NCI-H1436 treated with DMSO at 0.1 percent for 48 hours (cell line): ENCODE data around the gene CRYL1.

ENCODE experiments used
- DNase-seq: peaks from one replicate; lab custom pipeline; 2025; lab: John Stamatoyannopoulos, UW

Gene CRYL1

DNA sequence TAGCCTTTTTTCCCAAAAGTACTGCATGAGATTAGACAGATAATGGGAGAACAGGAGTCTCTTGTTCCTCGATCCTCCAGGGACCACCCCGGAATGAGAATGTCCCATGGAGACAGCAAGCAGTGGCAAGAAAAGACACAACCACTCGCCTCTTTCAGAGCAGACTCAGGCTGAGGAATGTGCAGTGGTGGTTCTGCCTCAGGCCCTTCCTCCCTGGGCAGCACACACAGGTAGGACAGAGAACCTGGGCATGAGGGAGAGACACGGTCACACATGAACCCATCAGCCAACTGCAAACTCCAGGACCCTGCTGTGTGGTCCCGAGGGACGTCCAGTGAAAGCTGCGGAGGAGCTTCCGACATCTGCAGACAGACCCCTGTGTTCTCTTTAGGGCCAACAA, 31.0 kb downstream of the CRYL1 start:
- DNase-seq = no peak

- DNase-seq = no peak
These were observed 33.0 kb downstream of the CRYL1 start for GRCh38 chr13:20492641-20493040.

DNA sequence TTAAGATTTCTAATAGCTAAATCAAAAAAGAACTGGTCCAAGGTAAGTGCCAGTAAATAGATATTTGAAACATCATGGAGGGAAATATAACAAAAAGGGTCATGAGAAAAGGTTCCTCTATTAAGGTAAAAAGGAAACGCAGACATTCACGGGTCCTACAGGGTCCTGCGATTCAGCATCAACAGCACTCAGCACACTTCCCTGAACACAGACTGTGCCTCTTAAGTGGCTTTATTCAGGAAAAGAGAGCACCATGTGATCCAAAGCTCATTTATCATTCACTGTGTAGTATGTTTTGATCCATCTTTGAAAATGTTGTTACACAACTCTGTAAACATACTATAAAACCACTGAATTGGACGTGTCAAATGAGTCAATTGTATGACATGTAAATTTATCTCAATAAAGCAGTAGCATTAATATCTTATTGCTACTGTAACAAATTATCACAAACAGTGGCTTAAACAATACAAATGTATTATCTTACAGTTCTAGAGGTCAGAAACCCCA, 33.7 kb downstream of the CRYL1 start:
- no peak for DNase-seq

DNA sequence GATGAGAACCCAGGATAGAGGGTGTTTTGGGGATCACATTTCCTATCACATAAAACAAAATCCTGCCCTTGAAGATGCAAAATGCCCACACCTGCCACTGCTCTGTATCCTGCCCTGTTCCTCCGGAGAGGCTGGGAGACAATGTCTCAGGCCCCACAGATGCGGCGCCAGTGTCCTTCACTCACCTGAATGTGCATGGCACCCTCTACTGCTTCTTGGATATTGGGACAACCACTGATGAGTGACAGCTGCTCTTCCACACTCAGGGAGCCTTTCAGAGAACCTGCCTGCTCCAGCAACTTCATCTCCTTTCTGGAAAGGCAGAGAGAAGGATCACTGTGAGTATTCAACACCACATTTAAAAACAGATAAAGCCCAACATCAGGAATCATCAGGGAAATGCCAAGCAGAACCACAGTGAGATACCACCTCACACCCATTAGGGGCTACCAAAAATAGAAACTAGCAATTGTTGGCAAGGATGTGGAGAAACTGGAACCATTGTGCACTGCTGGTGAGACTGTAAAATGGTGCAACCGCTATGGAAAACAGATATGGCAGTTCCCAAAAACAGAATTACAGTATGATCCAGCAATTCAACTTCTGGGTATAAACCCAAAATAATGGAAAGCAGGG, 36.4 kb downstream of the CRYL1 start:
- DNase-seq = no peak

GRCh38 chr13:20487927-20488326, 37.7 kb downstream of the CRYL1 start:
- DNase-seq = no peak

DNA sequence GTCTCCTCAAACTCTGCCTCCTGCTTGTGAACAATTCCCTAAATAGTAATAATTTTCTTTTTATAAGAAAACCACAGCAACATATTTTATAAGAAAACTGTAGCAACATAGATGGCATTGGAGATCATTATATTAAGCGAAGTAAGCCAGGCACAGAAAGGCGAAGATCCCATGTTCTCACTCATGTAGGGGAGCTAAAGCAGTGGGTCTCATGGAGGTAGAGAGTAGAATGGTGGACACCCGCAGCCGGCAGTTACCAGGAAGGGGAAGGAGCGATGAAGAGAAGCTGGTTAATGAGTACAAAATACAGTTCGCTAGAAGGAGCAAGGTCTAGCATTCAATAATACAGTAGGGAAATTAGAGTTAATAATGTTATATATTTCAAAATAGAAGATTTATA, 42.9 kb downstream of the CRYL1 start:
- no peak for DNase-seq

DNA sequence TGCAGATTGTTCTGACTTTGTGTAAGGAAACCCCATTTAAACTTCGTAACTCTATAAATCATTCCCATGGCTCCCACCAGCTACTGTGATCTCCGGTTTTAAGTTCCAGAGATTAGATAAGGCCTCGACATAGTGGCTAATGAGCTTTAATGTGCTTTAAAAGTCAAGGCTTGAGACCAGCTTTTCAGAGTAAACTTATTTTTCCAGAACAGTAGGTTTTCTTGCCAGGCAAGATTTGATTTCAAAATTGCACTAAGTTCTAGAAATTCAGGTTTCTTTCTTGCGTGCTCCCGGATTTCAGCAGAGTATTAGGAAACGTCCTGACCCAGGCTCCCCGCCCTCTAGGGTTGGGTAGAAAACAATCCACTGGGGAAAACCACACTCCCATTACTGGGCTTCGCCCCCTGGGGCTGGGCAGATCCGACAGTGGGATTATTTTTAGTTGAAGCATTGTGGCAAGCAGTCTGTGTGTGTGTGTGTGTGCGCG, 43.3 kb downstream of the CRYL1 start:
- DNase-seq = no peak

GRCh38 chr13:20477394-20477793, 48.3 kb downstream of the CRYL1 start:
- no peak for DNase-seq

DNA sequence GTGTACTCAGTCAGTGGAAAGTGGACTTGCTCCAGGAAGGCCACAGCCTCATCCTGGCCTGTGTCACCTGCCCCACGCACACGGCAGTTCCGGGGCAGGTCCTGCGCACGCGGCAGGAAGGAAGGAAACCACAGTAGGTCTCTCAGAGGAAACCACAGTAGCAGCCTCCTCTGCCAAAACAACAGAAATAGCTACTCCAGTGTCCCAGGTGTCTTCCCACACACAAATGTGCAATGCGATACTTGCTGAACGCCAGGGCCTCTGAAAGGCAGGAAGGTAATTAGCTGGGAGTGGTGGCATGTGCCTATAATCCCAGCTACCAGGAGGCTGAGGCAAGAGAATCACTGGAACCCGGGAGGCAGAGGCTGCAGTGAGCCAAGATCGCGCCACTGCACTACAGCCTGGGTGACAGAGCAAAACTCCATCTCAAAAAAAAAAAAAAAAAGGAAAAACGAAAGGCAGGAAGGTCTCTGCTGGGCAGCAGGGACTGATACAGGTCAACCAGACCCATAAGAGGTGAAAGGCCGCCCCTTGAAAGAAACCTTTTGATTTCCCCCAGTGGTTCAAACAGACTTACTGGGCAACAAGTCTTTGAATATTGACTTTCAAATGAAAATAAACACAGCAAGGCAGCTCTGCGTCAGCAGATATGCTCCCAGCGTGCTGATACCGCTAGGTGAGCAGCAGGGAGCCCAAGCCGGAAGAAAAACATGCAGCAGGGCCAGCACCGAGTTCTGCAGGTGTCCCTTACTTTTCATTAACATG, 49.5 kb downstream of the CRYL1 start:
- DNase-seq = no peak

GRCh38 chr13:20474515-20474914, 51.1 kb downstream of the CRYL1 start:
- DNase-seq = no peak

DNA sequence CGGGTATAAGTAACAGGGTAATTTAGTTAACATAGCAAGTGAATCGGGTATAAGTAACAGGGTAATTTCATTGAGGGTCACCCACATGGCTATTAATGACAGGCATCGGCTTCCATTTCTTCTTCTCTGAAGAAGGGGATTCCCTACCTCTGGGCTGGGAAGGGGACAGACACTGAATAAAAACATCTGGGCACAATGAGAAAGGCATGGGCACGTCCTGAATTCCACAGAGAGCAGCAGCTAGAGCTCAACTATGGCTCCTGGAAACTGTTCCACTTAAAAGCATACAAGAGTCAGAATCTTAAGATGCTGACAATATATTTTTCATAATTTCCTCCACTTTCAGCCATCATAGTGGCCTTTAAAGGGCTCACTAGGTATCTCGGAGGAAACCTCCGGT, 51.8 kb downstream of the CRYL1 start:
- no peak for DNase-seq

DNA sequence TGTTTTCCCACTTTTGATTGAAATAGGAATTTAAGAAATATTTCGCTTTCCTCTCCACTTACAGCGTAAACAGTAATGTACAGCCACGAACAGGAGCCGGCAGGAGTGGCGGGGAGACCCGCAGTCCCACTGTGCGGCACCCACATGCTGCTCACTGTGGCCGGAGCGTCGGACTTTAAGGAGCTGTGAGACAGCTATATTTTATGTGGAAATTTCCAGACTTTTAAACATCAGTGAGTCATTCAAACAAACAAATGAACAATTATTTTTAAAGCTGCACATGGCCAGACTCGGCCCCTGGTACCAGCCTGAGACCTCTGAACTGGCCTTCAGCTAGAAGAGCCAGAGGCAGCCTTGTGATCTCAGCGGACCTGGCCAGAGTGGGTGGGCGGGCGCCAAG, 52.5 kb downstream of the CRYL1 start:
- DNase-seq = no peak

DNA sequence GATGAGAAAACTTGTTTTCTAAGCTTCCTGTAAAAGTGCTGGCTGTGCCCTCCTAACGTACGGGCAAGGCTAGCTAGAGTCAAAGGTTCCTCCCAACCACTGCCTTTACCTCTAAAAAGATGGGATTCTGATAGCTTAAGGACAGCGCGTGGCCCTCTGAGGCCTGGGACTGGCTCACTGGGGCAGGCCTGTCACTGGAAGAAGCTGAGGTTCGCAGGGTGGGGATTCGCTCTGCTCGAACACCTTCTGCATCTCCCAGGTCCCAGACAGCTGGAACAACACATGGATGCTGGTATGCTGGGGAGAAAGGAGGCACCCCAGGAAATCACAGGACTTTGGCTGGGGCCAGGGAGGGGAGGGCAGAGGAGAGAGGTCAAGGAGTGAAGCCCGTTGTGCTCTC, 53.1 kb downstream of the CRYL1 start:
- DNase-seq = no peak

DNA sequence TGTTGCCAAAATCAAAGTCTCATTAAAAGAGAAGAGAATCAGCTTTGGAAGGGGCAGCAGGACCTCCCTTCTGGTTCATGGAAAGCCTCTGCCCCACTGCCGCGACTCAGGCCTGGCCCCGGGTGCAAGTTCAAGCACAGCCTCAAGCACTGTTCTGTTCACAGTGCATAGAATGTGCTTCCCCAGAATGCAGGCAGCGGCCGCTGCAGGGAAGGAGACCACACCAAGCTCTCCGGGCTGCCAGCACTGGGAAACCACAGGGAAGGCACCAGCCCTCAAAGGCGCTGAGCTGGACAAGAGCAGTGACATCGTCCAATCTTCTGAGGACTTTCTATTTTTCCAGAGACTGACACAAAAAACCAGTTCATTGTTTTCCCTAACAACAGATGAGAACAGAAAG, 55.5 kb downstream of the CRYL1 start:
- no peak for DNase-seq

- DNase-seq = no peak
These were observed 59.3 kb downstream of the CRYL1 start for GRCh38 chr13:20466371-20466770.

GRCh38 chr13:20465218-20465879, 60.3 kb downstream of the CRYL1 start:
- no peak for DNase-seq

- no peak for DNase-seq
These were observed 62.7 kb downstream of the CRYL1 start for GRCh38 chr13:20462921-20463320.

GRCh38 chr13:20462533-20462915, 63.1 kb downstream of the CRYL1 start:
- no peak for DNase-seq

DNA sequence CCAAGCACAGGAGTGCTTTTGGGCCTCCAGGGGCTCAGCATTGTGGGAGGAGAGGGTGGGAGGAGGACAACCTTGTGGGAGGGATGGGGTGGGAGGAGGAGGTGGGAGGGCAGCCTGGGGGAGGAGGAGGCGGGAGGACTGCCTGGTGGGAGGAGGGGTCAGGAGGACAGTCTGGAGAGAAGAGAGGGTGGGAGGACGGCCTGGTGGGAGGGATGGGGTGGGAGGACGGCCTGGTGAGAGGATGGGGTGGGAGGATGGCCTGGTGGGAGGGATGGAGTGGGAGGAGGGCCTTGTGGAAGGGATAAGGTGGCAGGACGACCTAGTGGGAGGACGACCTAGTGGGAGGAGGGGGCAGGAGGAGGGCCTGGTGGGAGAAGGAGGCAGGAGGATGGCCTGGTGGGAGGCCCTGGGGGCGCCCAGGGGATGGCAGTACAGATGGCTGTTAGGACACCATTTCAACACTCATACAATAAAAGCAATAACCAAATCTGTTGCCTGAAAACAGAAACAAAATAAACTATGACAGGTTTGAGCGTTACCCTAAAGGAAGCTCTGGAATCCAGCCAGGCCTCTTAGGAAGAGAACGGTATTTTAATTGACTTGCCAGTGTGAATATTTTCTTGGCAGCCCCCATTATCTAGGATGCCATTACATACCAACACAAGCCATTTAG, 63.7 kb downstream of the CRYL1 start:
- no peak for DNase-seq

- no peak for DNase-seq
These were observed 64.2 kb downstream of the CRYL1 start for GRCh38 chr13:20461481-20461859.

GRCh38 chr13:20460761-20461160, 64.9 kb downstream of the CRYL1 start:
- DNase-seq = no peak

- no peak for DNase-seq
These were observed 68.0 kb downstream of the CRYL1 start for GRCh38 chr13:20457670-20458069.

- no peak for DNase-seq
These were observed 68.9 kb downstream of the CRYL1 start for GRCh38 chr13:20456737-20457136.
